ENCODE data around the gene DZIP1L. TPM values are rescaled to one million over a fixed set of nuclear protein-coding genes. Genes with fewer than 3 reads are reported as not detected.

DZIP1L gene
- total RNA-seq, 1 donor from 2014 or later = 23.0 TPM

DNA sequence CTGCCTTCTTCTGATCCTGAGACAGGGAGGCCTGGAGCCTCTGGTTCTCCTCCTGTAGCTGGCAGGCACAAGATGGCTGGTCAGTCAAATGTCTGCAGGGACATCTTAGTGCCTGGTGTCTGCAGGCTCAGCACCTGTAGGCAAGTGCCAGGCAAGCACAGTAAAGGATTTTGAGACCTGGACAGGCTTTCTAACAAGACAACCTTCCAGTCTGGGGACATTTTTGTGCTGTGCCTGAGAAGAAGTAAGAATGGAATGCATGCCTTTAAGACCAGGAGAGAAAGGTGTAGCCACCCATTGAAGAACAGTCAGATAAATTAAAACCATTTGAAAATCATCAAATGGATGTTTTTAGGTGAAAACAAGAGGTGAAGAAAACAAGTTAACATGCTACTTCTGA, 31.2 kb downstream of the DZIP1L start:
- H3K9me3 Mint-ChIP-seq (ENCODE audit: low read depth) = no peaks in the 10 kb centered on the region
- H3K36me3 Mint-ChIP-seq (ENCODE audit: low read depth) = peaks cover 44% of the 10 kb centered on the region
- no peak for DNase-seq (ENCODE audit: low spot score)
- no peak overlapping the region for H3K27ac Mint-ChIP-seq (ENCODE audit: unreplicated experiment)
- H3K4me3 Mint-ChIP-seq (ENCODE audit: unreplicated experiment) = no peak overlapping the region
- TF ChIP-seq, protein P1, sequence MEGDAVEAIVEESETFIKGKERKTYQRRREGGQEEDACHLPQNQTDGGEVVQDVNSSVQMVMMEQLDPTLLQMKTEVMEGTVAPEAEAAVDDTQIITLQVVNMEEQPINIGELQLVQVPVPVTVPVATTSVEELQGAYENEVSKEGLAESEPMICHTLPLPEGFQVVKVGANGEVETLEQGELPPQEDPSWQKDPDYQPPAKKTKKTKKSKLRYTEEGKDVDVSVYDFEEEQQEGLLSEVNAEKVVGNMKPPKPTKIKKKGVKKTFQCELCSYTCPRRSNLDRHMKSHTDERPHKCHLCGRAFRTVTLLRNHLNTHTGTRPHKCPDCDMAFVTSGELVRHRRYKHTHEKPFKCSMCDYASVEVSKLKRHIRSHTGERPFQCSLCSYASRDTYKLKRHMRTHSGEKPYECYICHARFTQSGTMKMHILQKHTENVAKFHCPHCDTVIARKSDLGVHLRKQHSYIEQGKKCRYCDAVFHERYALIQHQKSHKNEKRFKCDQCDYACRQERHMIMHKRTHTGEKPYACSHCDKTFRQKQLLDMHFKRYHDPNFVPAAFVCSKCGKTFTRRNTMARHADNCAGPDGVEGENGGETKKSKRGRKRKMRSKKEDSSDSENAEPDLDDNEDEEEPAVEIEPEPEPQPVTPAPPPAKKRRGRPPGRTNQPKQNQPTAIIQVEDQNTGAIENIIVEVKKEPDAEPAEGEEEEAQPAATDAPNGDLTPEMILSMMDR (IDR thresholded peaks at IDR 0.05) = no peak
- H3K4me1 Mint-ChIP-seq (ENCODE audit: low read depth) = peaks cover 49% of the 10 kb centered on the region
- H3K27me3 Mint-ChIP-seq (ENCODE audit: low read depth) = no peaks in the 10 kb centered on the region

DNA sequence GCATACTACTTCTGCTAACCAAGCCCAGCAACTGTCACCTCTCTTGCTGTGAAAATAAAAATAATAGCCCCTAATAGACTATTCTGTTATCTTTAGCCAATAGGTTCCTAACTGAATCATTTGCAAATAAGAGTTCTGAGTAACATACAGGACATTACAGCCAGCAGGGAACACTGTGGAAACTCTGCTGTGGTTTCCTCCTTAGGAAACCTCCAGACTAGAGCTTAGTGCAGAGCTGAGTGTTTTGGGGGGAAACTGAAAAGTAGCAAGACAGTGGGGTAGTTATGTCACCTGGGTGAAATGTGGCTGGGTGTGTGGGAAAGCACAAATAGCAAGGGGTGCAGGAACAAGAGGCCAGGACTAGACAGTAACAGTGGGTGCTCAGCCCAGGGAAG, 32.4 kb downstream of the DZIP1L start:
- Mint-ChIP-seq H3K36me3 (ENCODE audit: low read depth) (peaks cover 37% of the 10 kb centered on the region), H3K27me3 (ENCODE audit: low read depth) (no peaks in the 10 kb centered on the region), H3K27ac (ENCODE audit: unreplicated experiment) (peak overlapping the region; percentile 96), H3K4me3 (ENCODE audit: unreplicated experiment) (no peak overlapping the region), H3K9me3 (ENCODE audit: low read depth) (no peaks in the 10 kb centered on the region), H3K4me1 (ENCODE audit: low read depth) (peaks cover 57% of the 10 kb centered on the region)
- DNase-seq (ENCODE audit: low spot score) = no peak
- TF ChIP-seq, protein P1 (IDR thresholded peaks at IDR 0.05) = no peak

DNA sequence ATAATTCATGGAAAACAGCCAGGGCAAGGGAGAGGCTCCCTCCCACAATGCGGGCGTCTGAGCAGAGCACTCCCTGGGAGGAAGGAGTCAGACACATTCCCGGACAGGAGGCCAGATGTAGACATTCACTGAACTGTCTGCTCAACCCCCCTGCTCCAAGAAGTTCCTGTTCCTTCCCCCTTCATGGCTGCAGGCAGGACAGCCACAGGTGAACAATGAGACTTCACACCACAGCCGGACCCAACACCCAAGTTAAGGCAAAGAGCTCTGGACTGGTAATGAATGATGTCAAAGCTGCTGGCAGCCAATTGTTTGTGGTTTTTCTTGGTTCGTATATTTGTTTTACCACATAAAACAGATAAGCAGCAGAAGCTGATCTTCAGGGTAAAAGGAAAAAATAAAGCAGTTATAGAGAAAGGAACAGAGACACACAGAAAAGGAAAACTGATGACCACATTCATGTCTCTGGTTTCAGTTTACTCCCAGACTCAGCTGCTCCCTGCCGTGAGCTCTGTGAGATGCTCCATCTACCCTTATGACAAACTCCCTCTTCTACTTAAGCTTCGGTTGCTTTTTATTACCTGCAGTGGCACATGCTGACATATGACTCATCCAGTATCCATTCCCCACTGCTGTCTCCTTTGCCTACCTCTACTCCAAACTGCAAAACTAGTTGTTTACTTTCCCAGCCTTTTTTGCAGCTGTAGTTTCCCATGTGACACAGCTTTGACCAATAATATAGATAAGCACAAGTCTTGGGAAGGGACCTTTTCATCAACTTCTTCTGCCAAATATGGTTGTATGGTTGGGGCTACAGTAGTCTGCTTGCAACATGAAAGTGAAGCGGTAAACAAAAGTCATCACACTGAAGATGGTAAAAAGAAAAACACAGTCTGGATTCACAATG, 33.1 kb downstream of the DZIP1L start:
- peak overlapping the region; percentile 96 for H3K27ac Mint-ChIP-seq (ENCODE audit: unreplicated experiment)
- H3K27me3 Mint-ChIP-seq (ENCODE audit: low read depth) = no peaks in the 10 kb centered on the region
- peak overlapping the region; percentile 55 for H3K4me3 Mint-ChIP-seq (ENCODE audit: unreplicated experiment)
- H3K4me1 Mint-ChIP-seq (ENCODE audit: low read depth) = peaks cover 59% of the 10 kb centered on the region
- H3K36me3 Mint-ChIP-seq (ENCODE audit: low read depth) = peaks cover 32% of the 10 kb centered on the region
- no peaks in the 10 kb centered on the region for H3K9me3 Mint-ChIP-seq (ENCODE audit: low read depth)
- no peak for DNase-seq (ENCODE audit: low spot score)
- TF ChIP-seq, protein P1 (IDR thresholded peaks at IDR 0.05) = no peak

DNA sequence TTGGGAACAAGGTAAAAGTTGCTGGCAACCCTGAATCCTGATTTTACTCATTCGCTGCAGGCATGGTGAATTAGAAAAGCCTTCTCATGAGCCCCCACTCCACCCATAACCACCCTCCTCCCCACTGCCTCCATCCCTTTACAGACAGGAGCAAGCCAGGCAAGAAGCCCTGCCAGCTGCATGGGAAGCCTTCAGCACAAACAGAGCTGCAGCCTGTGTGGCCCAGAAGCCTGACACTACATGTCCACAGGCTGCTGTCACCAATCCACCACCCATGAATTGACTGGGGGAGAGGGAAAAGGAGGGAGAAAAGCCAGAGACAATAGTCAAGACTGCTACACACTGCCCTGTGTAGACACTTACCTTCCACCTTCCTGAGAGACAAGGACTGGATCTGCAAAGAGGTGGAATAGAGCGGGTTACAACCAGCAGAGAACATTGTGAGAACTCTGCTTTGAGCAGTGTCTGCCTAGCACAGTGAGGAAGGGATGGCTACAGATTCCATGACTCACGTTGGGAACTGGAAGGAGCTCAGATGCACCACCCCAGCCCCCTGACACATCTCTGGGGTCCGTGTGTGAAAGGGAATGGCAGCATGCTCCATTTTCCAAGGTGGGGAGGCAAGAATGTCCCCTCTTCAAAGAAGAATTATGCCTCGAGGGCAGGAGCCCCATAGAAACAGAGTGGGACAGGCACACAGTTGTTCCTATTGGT, 33.9 kb downstream of the DZIP1L start:
- peak overlapping the region; percentile 96 for H3K27ac Mint-ChIP-seq (ENCODE audit: unreplicated experiment)
- H3K36me3 Mint-ChIP-seq (ENCODE audit: low read depth) = peaks cover 30% of the 10 kb centered on the region
- no peaks in the 10 kb centered on the region for H3K9me3 Mint-ChIP-seq (ENCODE audit: low read depth)
- H3K4me3 Mint-ChIP-seq (ENCODE audit: unreplicated experiment) = peak overlapping the region; percentile 55
- TF ChIP-seq, protein P1 (IDR thresholded peaks at IDR 0.05) = no peak
- H3K27me3 Mint-ChIP-seq (ENCODE audit: low read depth) = no peaks in the 10 kb centered on the region
- H3K4me1 Mint-ChIP-seq (ENCODE audit: low read depth) = peaks cover 59% of the 10 kb centered on the region
- no peak for DNase-seq (ENCODE audit: low spot score)

DNA sequence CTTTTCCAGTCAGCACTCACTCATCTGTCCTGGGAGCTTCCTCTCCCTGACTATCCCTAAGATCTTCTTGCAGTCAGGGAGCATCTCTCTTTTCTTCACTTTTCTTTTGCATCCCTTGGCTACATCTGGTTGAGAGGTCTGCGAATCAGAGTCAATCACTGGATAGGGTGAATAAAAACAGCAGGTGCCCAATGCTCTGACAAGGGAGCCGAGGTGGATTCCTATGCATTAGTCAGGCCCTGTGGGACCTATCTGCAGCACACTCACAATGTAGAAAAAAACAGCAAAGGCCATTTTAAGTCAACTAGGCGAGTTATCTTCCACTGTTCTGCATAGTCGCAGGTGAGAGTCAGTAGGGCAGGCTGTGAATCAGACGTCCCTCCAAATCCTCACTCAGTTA, 35.5 kb downstream of the DZIP1L start:
- H3K9me3 Mint-ChIP-seq (ENCODE audit: low read depth) = no peaks in the 10 kb centered on the region
- peaks cover 41% of the 10 kb centered on the region for H3K36me3 Mint-ChIP-seq (ENCODE audit: low read depth)
- H3K27ac Mint-ChIP-seq (ENCODE audit: unreplicated experiment) = peak overlapping the region; percentile 78
- no peak for DNase-seq (ENCODE audit: low spot score)
- H3K27me3 Mint-ChIP-seq (ENCODE audit: low read depth) = no peaks in the 10 kb centered on the region
- H3K4me1 Mint-ChIP-seq (ENCODE audit: low read depth) = peaks cover 59% of the 10 kb centered on the region
- no peak overlapping the region for H3K4me3 Mint-ChIP-seq (ENCODE audit: unreplicated experiment)
- TF ChIP-seq, protein P1 (IDR thresholded peaks at IDR 0.05) = no peak
